H9 (cell line): ENCODE measurements around the gene MBD3L2. TPM values are rescaled to one million over a fixed set of nuclear protein-coding genes. Genes with fewer than 3 reads are reported as not detected.

Experiments used
- DNase-seq: peaks from one replicate; pipeline ENCODE4 v3.0.0-alpha.2; 2017
- H2AFZ ChIP-seq: one replicate; pipeline ENCODE4 v1.6.1; 2013; ENCODE audit warnings: mild to moderate bottlenecking, low read length, control low read depth, moderate library complexity
- H2AK5ac ChIP-seq: 2 replicates; pipeline ENCODE4 v1.6.1; 2013; ENCODE audit warnings: low read length, control low read depth, mixed read lengths; ENCODE audit not compliant: insufficient read length
- H2BK120ac ChIP-seq: one replicate; pipeline ENCODE4 v1.6.1; 2013; ENCODE audit warnings: low read depth, mild to moderate bottlenecking, low read length, control low read depth, inconsistent platforms; ENCODE audit not compliant: poor library complexity, severe bottlenecking
- H2BK12ac ChIP-seq: 2 replicates; pipeline ENCODE4 v1.6.1; 2013; ENCODE audit warnings: low read length, control low read depth, mixed read lengths, low read depth; ENCODE audit not compliant: insufficient read length
- H2BK15ac ChIP-seq: 2 replicates; pipeline ENCODE4 v1.6.1; 2013; ENCODE audit warnings: low read depth, low read length, control low read depth
- H2BK20ac ChIP-seq: one replicate; pipeline ENCODE4 v1.6.1; 2013; ENCODE audit warnings: low read depth, mild to moderate bottlenecking, low read length, control low read depth, inconsistent platforms; ENCODE audit not compliant: poor library complexity, severe bottlenecking
- H2BK5ac ChIP-seq: 2 replicates; pipeline ENCODE4 v1.6.1; 2013; ENCODE audit warnings: low read length, control low read depth, mixed read lengths; ENCODE audit not compliant: insufficient read length
- H3K14ac ChIP-seq: 2 replicates; pipeline ENCODE4 v1.6.1; 2013; ENCODE audit warnings: low read length, control low read depth; ENCODE audit not compliant: insufficient read depth
- H3K18ac ChIP-seq: 2 replicates; pipeline ENCODE4 v1.6.1; 2013; ENCODE audit warnings: low read depth, mild to moderate bottlenecking, mixed read lengths, low read length, control low read depth; ENCODE audit not compliant: insufficient read length
- H3K23ac ChIP-seq: 2 replicates; pipeline ENCODE4 v1.6.1; 2013; ENCODE audit warnings: low read length, control low read depth, mixed read lengths, low read depth; ENCODE audit not compliant: insufficient read length
- H3K23me2 ChIP-seq: 2 replicates; pipeline ENCODE4 v1.6.1; 2013; ENCODE audit warnings: low read depth, mild to moderate bottlenecking, mixed read lengths, low read length, control low read depth; ENCODE audit not compliant: insufficient read length, poor library complexity, severe bottlenecking
- H3K27ac ChIP-seq: 2 replicates; pipeline ENCODE4 v1.5.1; 2013; ENCODE audit warnings: low read length, control low read depth, mixed read lengths, low read depth; ENCODE audit not compliant: insufficient read length
- H3K27me3 ChIP-seq: 2 replicates; pipeline ENCODE4 v1.6.1; 2013; ENCODE audit warnings: low read length, control low read depth, inconsistent platforms; ENCODE audit not compliant: insufficient read depth
- H3K4ac ChIP-seq: 2 replicates; pipeline ENCODE4 v1.6.1; 2013; ENCODE audit warnings: low read depth, mild to moderate bottlenecking, control low read depth, inconsistent platforms, low read length, moderate library complexity
- H3K4me1 ChIP-seq: 2 replicates; pipeline ENCODE4 v1.6.1; 2013; ENCODE audit warnings: low read length, control low read depth, inconsistent platforms; ENCODE audit not compliant: insufficient read depth
- H3K4me2 ChIP-seq: 2 replicates; pipeline ENCODE4 v1.6.1; 2013; ENCODE audit warnings: low read length, control low read depth, mixed read lengths; ENCODE audit not compliant: insufficient read length, insufficient read depth
- H3K56ac ChIP-seq: 2 replicates; pipeline ENCODE4 v1.6.1; 2013; ENCODE audit warnings: low read depth, mild to moderate bottlenecking, mixed read lengths, low read length, control low read depth; ENCODE audit not compliant: insufficient read length
- H3K79me1 ChIP-seq: 2 replicates; pipeline ENCODE4 v1.6.1; 2013; ENCODE audit warnings: low read depth, mild to moderate bottlenecking, moderate library complexity, low read length, control low read depth, inconsistent platforms; ENCODE audit not compliant: insufficient read depth, poor library complexity, severe bottlenecking
- H3K79me2 ChIP-seq: 2 replicates; pipeline ENCODE4 v1.6.1; 2013; ENCODE audit warnings: low read length, control low read depth, inconsistent platforms; ENCODE audit not compliant: insufficient read depth
- H3K9ac ChIP-seq: 2 replicates; pipeline ENCODE4 v1.6.1; 2013; ENCODE audit warnings: low read length, control low read depth, mixed read lengths; ENCODE audit not compliant: insufficient read length; ENCODE audit errors: extremely low read depth
- H3K9me3 ChIP-seq: one replicate; pipeline ENCODE4 v1.6.1; 2013; ENCODE audit warnings: low read depth, low read length, inconsistent platforms; ENCODE audit not compliant: control insufficient read depth
- H3T11ph ChIP-seq: one replicate; pipeline ENCODE4 v1.6.1; 2013; ENCODE audit warnings: mild to moderate bottlenecking, low read length, control low read depth, inconsistent platforms
- H4K20me1 ChIP-seq: one replicate; pipeline ENCODE4 v1.6.1; 2013; ENCODE audit not compliant: control insufficient read depth, insufficient read length, insufficient read depth
- H4K5ac ChIP-seq: 2 replicates; pipeline ENCODE4 v1.6.1; 2013; ENCODE audit warnings: low read depth, mild to moderate bottlenecking, mixed read lengths, low read length, control low read depth; ENCODE audit not compliant: insufficient read length
- H4K8ac ChIP-seq: replicated peaks from 2 replicates; pipeline ENCODE4 v1.6.1; 2013; ENCODE audit warnings: low read length, control low read depth, mixed read lengths, low read depth; ENCODE audit not compliant: insufficient read length
- H4K91ac ChIP-seq: 2 replicates; pipeline ENCODE4 v1.6.1; 2013; ENCODE audit warnings: low read depth, mild to moderate bottlenecking, moderate library complexity, mixed read lengths, low read length, control low read depth; ENCODE audit not compliant: insufficient read length
- H3K27ac Mint-ChIP-seq, 3 experiments: 2 replicates in 2 of 3; 3 replicates in 1 of 3; pipeline ENCODE4 v1.8.0; 2020 to 2021; ENCODE audit warnings: mixed read lengths in 3 of 3, mild to moderate bottlenecking in 1 of 3, moderate library complexity in 1 of 3
- H3K27me3 Mint-ChIP-seq: 2 replicates; pipeline ENCODE4 v1.8.0; 2021; ENCODE audit warnings: low read depth, mild to moderate bottlenecking, moderate library complexity, mixed read lengths
- H3K36me3 Mint-ChIP-seq, 3 experiments: 2 replicates in 2 of 3; 3 replicates in 1 of 3; pipeline ENCODE4 v1.8.0; 2020 to 2021; ENCODE audit warnings: low read depth in 3 of 3, mixed read lengths in 3 of 3; ENCODE audit not compliant: insufficient read depth in 1 of 3
- H3K4me1 Mint-ChIP-seq, 2 experiments: 2 replicates each; pipeline ENCODE4 v1.8.0; 2020; ENCODE audit warnings: mixed read lengths in 2 of 2
- H3K4me3 Mint-ChIP-seq, 2 experiments: 2 replicates in 1 of 2; 3 replicates in 1 of 2; pipeline ENCODE4 v1.8.0; 2020 to 2021; ENCODE audit warnings: mild to moderate bottlenecking in 2 of 2, mixed read lengths in 2 of 2, moderate library complexity in 1 of 2
- H3K9me3 Mint-ChIP-seq, 2 experiments: 2 replicates in 1 of 2; 3 replicates in 1 of 2; pipeline ENCODE4 v1.8.0; 2020; ENCODE audit warnings: mild to moderate bottlenecking in 2 of 2, mixed read lengths in 2 of 2, moderate library complexity in 1 of 2
- CTCF ChIP-seq: fragments of 200-600 bp; sonication (generic); conservative IDR thresholded peaks from 3 replicates; pipeline ENCODE4 v1.8.0; 2021; ENCODE audit warnings: antibody characterized with exemption, mild to moderate bottlenecking
- WGBS: extraction: QIAGEN DNeasy Blood & Tissue Kit; methylation state at CpG from one replicate; pipeline ENCODE4 v1.1.7; 2013; ENCODE audit warnings: missing lambda C conversion rate, low lambda C conversion rate, mixed read lengths; ENCODE audit not compliant: insufficient read length; ENCODE audit errors: extremely low coverage; 5-methylcytosine and 5-hydroxymethylcytosine counted together
- total RNA-seq: library from RNA; stranded (reverse); gene quantifications from 2 replicates; pipeline ENCODE4 v1.2.1, GENCODE V29; 2021

MBD3L2 gene
- total RNA-seq, 1 experiment from 2014 or later = not detected

GRCh38 chr19:7006135-7006704 lies 42.9 kb upstream of the MBD3L2 start:
- Histone ChIP-seq H3K27ac (no peak overlapping the region), H4K20me1 (no peaks in the 10 kb centered on the region), H2BK5ac (no peak overlapping the region), H2BK15ac (no peak overlapping the region), H4K5ac (no peak overlapping the region), H2BK120ac (no peak overlapping the region), H3K4ac (no peak overlapping the region), H4K91ac (no peak overlapping the region), H3K79me2 (no peaks in the 10 kb centered on the region), H3K14ac (no peak overlapping the region), H3K9ac (no peak overlapping the region), H3K23ac (no peak overlapping the region), H2AFZ (no peak overlapping the region), H4K8ac (no peak overlapping the region), H3K23me2 (no peaks in the 10 kb centered on the region), H3K56ac (no peak overlapping the region), H3K4me2 (no peak overlapping the region), H3K27me3 (no peaks in the 10 kb centered on the region), H2BK12ac (no peak overlapping the region), H3K79me1 (no peaks in the 10 kb centered on the region), H3K9me3 (peaks cover 24% of the 10 kb centered on the region), H2AK5ac (no peak overlapping the region), H3K4me1 (no peaks in the 10 kb centered on the region), H3T11ph (no peak overlapping the region), H3K18ac (no peak overlapping the region), H2BK20ac (no peak overlapping the region)
- peaks cover 71 to 82% of the 10 kb centered on the region in 2 experiments for H3K9me3 Mint-ChIP-seq
- no peak overlapping the region for H3K4me3 Mint-ChIP-seq
- no CpG with 5 or more reads among the region's 11 CpGs for WGBS
- H3K36me3 Mint-ChIP-seq = peaks cover 5 to 10% (median 5%) of the 10 kb centered on the region in 3 experiments; a peak in 5 of 7 replicates
- TF ChIP-seq CTCF = no peak
- no peak overlapping the region for H3K27ac Mint-ChIP-seq
- peaks cover 2% of the 10 kb centered on the region for H3K27me3 Mint-ChIP-seq
- no peak for DNase-seq
- H3K4me1 Mint-ChIP-seq = no peaks in the 10 kb centered on the region
